CD4-positive, alpha-beta T cell (primary cell): Measurements from ENCODE around the gene NR1H3. TPM values are rescaled to one million over a fixed set of nuclear protein-coding genes. Genes with fewer than 3 reads are reported as not detected.

Experiments used
- ATAC-seq: fragments of 200-7000 bp; cut with Tn5 transposase; one replicate; pipeline ENCODE4 v1.10.0; 2022; ENCODE audit warnings: mild to moderate bottlenecking; ENCODE audit not compliant: poor library complexity
- CTCF ChIA-PET: fragments of 350-600 bp; sonication (Branson Sonifier 250); formaldehyde crosslinking; loops from one replicate; lab custom pipeline; 2021; ENCODE audit warnings: antibody characterized with exemption, inconsistent platforms; lab: Charles Lee
- POLR2A ChIA-PET: fragments of 350-600 bp; sonication (Branson Sonifier 250); formaldehyde crosslinking; loops from one replicate; lab custom pipeline; 2021; ENCODE audit warnings: antibody characterized with exemption, inconsistent platforms; lab: Charles Lee
- DNase-seq, 14 experiments: peaks; one replicate each; pipeline ENCODE4 v3.0.0-alpha.2; 2013 to 2020; ENCODE audit warnings: mixed read lengths in 2 of 14
- H3K27ac ChIP-seq, 2 donors: one replicate each; pipeline versions ENCODE4 v1.5.1 to v1.7.0; 2013; ENCODE audit warnings: low read length in 2 of 2, low read depth in 1 of 2, mild to moderate bottlenecking in 1 of 2
- H3K27me3 ChIP-seq, 2 experiments: 1 replicate in 1 of 2; 2 replicates in 1 of 2; pipeline versions ENCODE4 v1.6.1 to v1.7.0; 2013; ENCODE audit warnings: low read length in 2 of 2, control low read depth in 1 of 2, mild to moderate bottlenecking in 1 of 2, moderate library complexity in 1 of 2; ENCODE audit not compliant: insufficient read depth in 2 of 2, control insufficient read depth in 1 of 2
- H3K36me3 ChIP-seq: one replicate; pipeline ENCODE4 v1.6.1; 2013; ENCODE audit warnings: low read length, control low read depth; ENCODE audit not compliant: insufficient read depth
- H3K4me1 ChIP-seq: one replicate; pipeline ENCODE4 v1.6.1; 2013; ENCODE audit warnings: low read length, control low read depth; ENCODE audit not compliant: insufficient read depth
- H3K4me3 ChIP-seq: one replicate; pipeline ENCODE4 v1.5.1; 2013; ENCODE audit warnings: mild to moderate bottlenecking, low read length, moderate library complexity
- H3K9me3 ChIP-seq, 2 experiments: 1 replicate in 1 of 2; 2 replicates in 1 of 2; pipeline versions ENCODE4 v1.6.1 to v1.7.0; 2013; ENCODE audit warnings: low read length in 2 of 2, mild to moderate bottlenecking in 2 of 2, control low read depth in 1 of 2, moderate library complexity in 1 of 2; ENCODE audit not compliant: control insufficient read depth in 1 of 2, insufficient read depth in 1 of 2
- H3K27ac Mint-ChIP-seq: one replicate; pipeline ENCODE4 v1.8.0; 2020; ENCODE audit warnings: mixed read lengths
- H3K27me3 Mint-ChIP-seq: one replicate; pipeline ENCODE4 v1.8.0; 2021; ENCODE audit warnings: mixed read lengths
- H3K36me3 Mint-ChIP-seq: one replicate; pipeline ENCODE4 v1.8.0; 2021; ENCODE audit warnings: low read depth, mixed read lengths
- H3K4me1 Mint-ChIP-seq: one replicate; pipeline ENCODE4 v1.8.0; 2021; ENCODE audit warnings: low read depth, mixed read lengths
- H3K4me3 Mint-ChIP-seq: one replicate; pipeline ENCODE4 v1.8.0; 2020; ENCODE audit warnings: mild to moderate bottlenecking, mixed read lengths
- H3K9me3 Mint-ChIP-seq: one replicate; pipeline ENCODE4 v1.8.0; 2020; ENCODE audit warnings: mixed read lengths
- intact Hi-C, 2 experiments: fragments of 100-400 bp; cut with DNase I in 1 of 2; cut with micrococcal nuclease in 1 of 2; formaldehyde crosslinking; loops; one replicate each; pipeline versions ENCODE4 v1.15.1 to v1.9.0; 2023 to 2025; cut with DNase I, micrococcal nuclease
- total RNA-seq, 174 experiments: library from RNA in 2 of 174; stranded (reverse) in 2 of 174; gene quantifications; one replicate each; pipeline ENCODE4 v1.2.3 and lab custom pipeline; 2021 to 2026
- TF ChIP-seq, protein P1 (sequence below): fragments of 200-600 bp; IDR thresholded peaks from one replicate; pipeline ENCODE4 v1.8.0; 2022; ENCODE audit warnings: antibody characterized with exemption, mild to moderate bottlenecking

The NR1H3 gene
- total RNA-seq, 2 experiments from 2014 or later = 1.8 to 2.3 TPM

DNA sequence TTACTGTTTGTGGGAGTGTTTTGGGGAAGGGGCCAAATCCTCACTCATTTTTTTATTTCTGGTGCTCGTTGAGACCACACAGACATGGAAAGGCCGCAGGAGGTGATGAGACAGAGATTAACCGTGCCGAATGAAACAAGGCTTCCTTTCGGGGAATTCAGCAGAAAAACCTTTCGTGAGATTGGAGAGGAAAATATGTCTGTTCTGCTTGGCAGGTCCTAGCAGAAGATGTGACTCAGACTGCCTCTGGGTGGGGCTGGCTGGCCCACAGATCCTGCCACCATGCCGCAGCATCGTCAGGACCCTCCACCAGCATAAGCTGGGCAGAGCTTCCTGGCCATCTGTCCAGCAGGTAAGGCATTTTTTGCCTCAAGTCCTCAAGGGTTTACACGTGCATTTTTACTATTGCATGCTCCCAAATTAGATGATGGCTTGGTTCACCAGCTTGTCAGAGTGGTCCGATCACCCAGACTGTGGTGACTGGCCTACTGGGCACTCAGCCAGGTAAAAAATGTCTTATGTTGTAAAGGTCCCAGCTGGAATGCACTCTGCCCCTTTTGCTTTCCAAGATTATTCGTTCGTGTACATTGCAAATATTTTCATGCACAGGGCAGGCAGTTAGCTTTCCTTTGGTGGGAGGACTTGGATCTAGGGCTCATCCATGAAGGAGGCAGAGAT is 41.5 kb upstream of the NR1H3 start:
- Mint-ChIP-seq H3K27me3 (no peaks in the 10 kb centered on the region), H3K4me3 (peak overlapping the region; percentile 100), H3K36me3 (peaks cover 46% of the 10 kb centered on the region), H3K27ac (peak overlapping the region; percentile 97), H3K9me3 (no peaks in the 10 kb centered on the region), H3K4me1 (peaks cover 38% of the 10 kb centered on the region)
- Histone ChIP-seq H3K27ac (peak overlapping the region; percentile 80 to 82), H3K4me1 (peaks cover 32% of the 10 kb centered on the region), H3K27me3 (no peaks in the 10 kb centered on the region), H3K4me3 (peak overlapping the region; percentile 67), H3K9me3 (no peaks in the 10 kb centered on the region), H3K36me3 (peaks cover 32% of the 10 kb centered on the region)
- peak; percentile 4 to 81 (median 34) for DNase-seq
- TF ChIP-seq, protein P1, sequence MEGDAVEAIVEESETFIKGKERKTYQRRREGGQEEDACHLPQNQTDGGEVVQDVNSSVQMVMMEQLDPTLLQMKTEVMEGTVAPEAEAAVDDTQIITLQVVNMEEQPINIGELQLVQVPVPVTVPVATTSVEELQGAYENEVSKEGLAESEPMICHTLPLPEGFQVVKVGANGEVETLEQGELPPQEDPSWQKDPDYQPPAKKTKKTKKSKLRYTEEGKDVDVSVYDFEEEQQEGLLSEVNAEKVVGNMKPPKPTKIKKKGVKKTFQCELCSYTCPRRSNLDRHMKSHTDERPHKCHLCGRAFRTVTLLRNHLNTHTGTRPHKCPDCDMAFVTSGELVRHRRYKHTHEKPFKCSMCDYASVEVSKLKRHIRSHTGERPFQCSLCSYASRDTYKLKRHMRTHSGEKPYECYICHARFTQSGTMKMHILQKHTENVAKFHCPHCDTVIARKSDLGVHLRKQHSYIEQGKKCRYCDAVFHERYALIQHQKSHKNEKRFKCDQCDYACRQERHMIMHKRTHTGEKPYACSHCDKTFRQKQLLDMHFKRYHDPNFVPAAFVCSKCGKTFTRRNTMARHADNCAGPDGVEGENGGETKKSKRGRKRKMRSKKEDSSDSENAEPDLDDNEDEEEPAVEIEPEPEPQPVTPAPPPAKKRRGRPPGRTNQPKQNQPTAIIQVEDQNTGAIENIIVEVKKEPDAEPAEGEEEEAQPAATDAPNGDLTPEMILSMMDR = no peak
- CTCF ChIA-PET = interaction anchor here (0.9 to 2.8 kb wide), 3 partner anchors 8 to 52 kb away, joined by 3 to 15 read pairs (median 5); partner anchors contain the start of gene ACP2
- POLR2A ChIA-PET = interaction anchor here (0.7 to 3.7 kb wide), 11 partner anchors 8 to 632 kb away, joined by 3 to 63 read pairs (median 17); partner anchors contain the start of genes ACP2, MADD, NUP160 and PACSIN3
- intact Hi-C loops = loop anchor here in 1 of 2 experiments (1.0 to 2.0 kb wide), 2 partner anchors 19 to 32 kb away; partner anchors contain the start of gene ACP2
- ATAC-seq = no peak

DNA sequence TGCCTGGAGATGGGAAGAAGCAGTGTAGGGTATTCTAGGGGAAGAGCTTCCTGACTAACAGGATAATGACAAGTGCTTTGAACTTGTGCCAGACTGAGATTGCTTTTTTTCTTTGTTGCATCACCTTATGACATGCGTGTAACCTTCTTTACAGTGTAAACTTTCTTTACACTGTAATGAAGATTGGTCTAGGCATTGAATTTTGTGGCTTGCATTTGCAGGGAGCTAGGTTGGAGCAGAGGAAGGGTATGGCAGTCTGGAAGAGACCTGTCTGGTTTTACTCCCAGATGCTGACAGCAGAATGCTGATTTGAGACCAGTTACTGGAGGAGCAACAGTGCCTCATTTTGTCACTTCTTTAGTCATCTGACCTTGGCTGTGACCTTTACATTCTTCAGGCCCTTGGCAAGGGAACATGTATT is 37.4 kb upstream of the NR1H3 start:
- ChIA-PET CTCF (interaction anchor here (0.8 kb wide), 1 partner anchor 41 kb away, joined by 3 read pairs; no protein-coding TSS in a partner anchor), POLR2A (interaction anchor here (0.9 kb wide), 1 partner anchor 14 kb away, joined by 4 read pairs; no protein-coding TSS in a partner anchor)
- Histone ChIP-seq H3K27ac (no peak overlapping the region), H3K27me3 (no peaks in the 10 kb centered on the region), H3K9me3 (no peaks in the 10 kb centered on the region), H3K4me1 (peaks cover 16% of the 10 kb centered on the region), H3K36me3 (peaks cover 50% of the 10 kb centered on the region), H3K4me3 (no peak overlapping the region)
- Mint-ChIP-seq H3K9me3 (no peaks in the 10 kb centered on the region), H3K4me3 (no peak overlapping the region), H3K27me3 (no peaks in the 10 kb centered on the region), H3K36me3 (peaks cover 58% of the 10 kb centered on the region), H3K4me1 (peaks cover 27% of the 10 kb centered on the region), H3K27ac (no peak overlapping the region)
- TF ChIP-seq, protein P1 = no peak
- intact Hi-C loops = no loop called here
- DNase-seq (no peak), ATAC-seq (no peak)

DNA sequence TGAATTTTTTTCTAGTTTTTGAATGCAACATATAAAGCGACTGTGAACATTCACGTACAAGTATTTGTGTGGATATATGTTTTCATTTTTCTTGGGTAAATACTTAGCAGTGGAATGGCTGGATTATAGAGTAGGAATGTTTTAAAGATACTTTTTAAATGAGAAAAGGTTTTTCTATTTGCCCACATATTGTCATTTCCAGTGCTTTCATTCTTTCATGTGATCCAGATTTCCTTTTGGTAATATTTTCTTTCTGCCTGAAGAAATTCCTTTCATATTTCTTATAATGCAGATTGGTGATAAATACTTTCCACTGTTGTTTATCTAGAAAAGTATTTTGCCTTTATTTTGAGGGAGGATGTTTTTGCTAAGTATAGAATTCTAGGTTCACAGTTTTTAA is 35.1 kb upstream of the NR1H3 start:
- no peak for ATAC-seq
- H3K27me3 ChIP-seq = no peaks in the 10 kb centered on the region
- peaks cover 60% of the 10 kb centered on the region for H3K36me3 ChIP-seq
- Mint-ChIP-seq H3K27me3 (no peaks in the 10 kb centered on the region), H3K9me3 (no peaks in the 10 kb centered on the region), H3K27ac (no peak overlapping the region), H3K4me3 (no peak overlapping the region), H3K4me1 (peaks cover 9% of the 10 kb centered on the region), H3K36me3 (peaks cover 63% of the 10 kb centered on the region)
- H3K4me1 ChIP-seq = no peaks in the 10 kb centered on the region
- intact Hi-C loops = no loop called here
- ChIA-PET CTCF (no interaction called here), POLR2A (no interaction called here)
- H3K27ac ChIP-seq = no peak overlapping the region
- no peak overlapping the region for H3K4me3 ChIP-seq
- H3K9me3 ChIP-seq = no peaks in the 10 kb centered on the region
- TF ChIP-seq, protein P1 = no peak
- DNase-seq = no peak
